Measurements from ENCODE around the gene PLB1. TPM values are rescaled to one million over a fixed set of nuclear protein-coding genes. Genes with fewer than 3 reads are reported as not detected.

Gene PLB1
- total RNA-seq, 4 donors from 2014 or later, result 3.0 to 14.5 (median 10.5) TPM

DNA sequence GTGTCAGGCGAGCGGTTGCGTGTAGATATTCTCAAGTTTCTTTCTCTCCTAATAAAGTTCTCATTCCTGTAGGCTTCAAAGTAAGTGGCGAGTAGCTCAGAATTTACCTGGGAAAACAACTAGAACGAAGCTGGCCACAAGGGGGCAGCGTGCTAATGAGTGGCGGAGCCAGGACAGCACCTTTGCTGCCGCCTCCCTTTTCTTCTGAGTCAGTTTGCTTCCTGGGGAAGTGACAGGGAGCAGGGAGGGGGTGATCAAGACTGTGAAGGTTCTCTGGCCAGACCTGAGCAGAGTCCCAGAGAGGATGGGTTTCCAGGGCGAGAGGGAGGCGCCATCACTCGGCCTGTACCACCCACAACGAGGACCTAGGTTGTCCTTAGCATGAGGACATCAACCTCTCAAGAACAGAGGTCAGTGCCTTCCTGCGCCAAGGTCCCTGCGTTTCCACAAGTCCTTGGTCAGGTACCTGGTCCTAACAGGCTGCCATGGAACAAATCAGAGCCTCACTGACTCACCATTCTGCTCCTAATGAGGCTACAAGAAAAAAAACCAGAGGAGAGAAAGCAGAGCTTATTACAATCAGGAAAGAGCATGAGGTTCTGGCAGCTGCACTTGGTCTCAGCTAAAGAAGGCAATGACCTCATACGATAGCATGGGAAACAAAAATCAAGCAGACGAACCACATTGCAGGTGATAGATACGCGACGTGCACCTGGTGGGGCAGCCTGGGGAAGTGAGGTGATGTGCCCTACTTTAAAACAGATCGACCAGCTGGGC lies 98.7 kb downstream of the PLB1 start:
- WGBS, 2 donors (ENCODE audit: low coverage in 1 of 2), result 1 to 8% methylated on average over 12 to 14 of the region's 20 CpGs
- peaks cover 6 to 62% (median 15%) of the 10 kb centered on the region in 3 donors for H3K4me1 ChIP-seq
- H3K36me3 ChIP-seq, result no peaks in the 10 kb centered on the region

DNA sequence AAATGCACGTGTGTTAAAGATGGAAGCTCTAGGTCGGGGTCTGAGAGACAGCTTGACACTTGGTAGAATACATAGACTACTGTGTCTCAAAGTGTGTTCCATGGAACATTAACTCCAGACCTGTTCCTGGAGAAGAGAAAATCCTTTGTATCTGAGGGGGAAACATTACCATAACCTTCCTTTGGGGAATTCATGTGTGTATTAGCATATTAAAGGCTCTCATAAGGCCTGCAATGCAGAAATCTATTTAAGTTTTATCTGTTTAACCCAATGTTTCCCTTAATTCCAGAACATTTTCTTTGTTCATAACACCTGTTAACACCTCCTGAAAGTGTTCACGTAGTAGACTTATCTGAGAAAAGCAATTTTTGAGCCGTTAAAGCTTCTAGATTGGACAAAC lies 99.5 kb downstream of the PLB1 start:
- Histone ChIP-seq H3K36me3 (no peaks in the 10 kb centered on the region), H3K4me1 (peaks cover 6 to 64% (median 15%) of the 10 kb centered on the region in 3 donors), H3K27me3 (no peaks in the 10 kb centered on the region), H3K27ac (peak overlapping the region; percentile 90 to 94 (median 90)), H3K4me3 (no peak overlapping the region), H3K9me3 (no peaks in the 10 kb centered on the region)
- WGBS, 2 donors (ENCODE audit: low coverage in 1 of 2), result 95 to 100% methylated on average over 1 to 2 of the region's 4 CpGs
- TF ChIP-seq EP300 (IDR thresholded peaks at IDR 0.05) (no peak), POLR2A (IDR thresholded peaks at IDR 0.05) (no peak), POLR2AphosphoS5 (IDR thresholded peaks at IDR 0.05) (no peak)
- TF ChIP-seq, protein P1, sequence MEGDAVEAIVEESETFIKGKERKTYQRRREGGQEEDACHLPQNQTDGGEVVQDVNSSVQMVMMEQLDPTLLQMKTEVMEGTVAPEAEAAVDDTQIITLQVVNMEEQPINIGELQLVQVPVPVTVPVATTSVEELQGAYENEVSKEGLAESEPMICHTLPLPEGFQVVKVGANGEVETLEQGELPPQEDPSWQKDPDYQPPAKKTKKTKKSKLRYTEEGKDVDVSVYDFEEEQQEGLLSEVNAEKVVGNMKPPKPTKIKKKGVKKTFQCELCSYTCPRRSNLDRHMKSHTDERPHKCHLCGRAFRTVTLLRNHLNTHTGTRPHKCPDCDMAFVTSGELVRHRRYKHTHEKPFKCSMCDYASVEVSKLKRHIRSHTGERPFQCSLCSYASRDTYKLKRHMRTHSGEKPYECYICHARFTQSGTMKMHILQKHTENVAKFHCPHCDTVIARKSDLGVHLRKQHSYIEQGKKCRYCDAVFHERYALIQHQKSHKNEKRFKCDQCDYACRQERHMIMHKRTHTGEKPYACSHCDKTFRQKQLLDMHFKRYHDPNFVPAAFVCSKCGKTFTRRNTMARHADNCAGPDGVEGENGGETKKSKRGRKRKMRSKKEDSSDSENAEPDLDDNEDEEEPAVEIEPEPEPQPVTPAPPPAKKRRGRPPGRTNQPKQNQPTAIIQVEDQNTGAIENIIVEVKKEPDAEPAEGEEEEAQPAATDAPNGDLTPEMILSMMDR (IDR thresholded peaks at IDR 0.05), result no peak
- ATAC-seq, result no peak

More for the DNA sequence above, 98.7 kb downstream of the PLB1 start:
- Histone ChIP-seq H3K4me3 (peak overlapping the region in 1 of 2 donors; percentile 13), H3K27me3 (no peaks in the 10 kb centered on the region), H3K27ac (peak overlapping the region; percentile 90 to 94 (median 90)), H3K9me3 (no peaks in the 10 kb centered on the region)
- peak; percentile 79 for TF ChIP-seq POLR2AphosphoS5 (IDR thresholded peaks at IDR 0.05)
- TF ChIP-seq POLR2A (IDR thresholded peaks at IDR 0.05), result peak in 1 of 2 donors; percentile 16
- no peak for TF ChIP-seq EP300 (IDR thresholded peaks at IDR 0.05)
- TF ChIP-seq, protein P1 (IDR thresholded peaks at IDR 0.05), result peak in 3 of 4 experiments; percentile 92 to 94 (median 94)
- ATAC-seq, result peak; percentile 90

DNA sequence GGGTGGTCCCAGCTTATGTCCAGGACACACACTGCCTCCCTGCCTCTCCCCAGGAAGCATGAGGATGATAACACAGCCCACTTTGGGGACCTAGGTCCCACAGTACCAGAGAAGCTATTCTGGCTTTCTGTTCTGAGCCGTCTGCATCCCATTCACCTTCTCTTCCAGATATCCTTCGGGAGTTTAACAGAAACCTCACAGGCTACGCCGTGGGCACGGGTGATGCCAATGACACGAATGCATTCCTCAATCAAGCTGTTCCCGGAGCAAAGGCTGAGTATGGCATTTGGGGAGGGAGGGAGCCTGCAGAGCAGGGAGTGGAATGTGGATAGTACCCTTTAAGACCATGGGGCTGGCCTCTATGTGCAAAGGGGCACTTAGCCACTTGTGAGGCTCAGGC lies 102.6 kb downstream of the PLB1 start:
- no peak overlapping the region for H3K4me3 ChIP-seq
- H3K27me3 ChIP-seq, result no peaks in the 10 kb centered on the region
- no peaks in the 10 kb centered on the region for H3K36me3 ChIP-seq
- H3K4me1 ChIP-seq, result peaks cover 6 to 69% (median 15%) of the 10 kb centered on the region in 3 donors
- TF ChIP-seq, protein P1 (IDR thresholded peaks at IDR 0.05), result no peak
- peak; percentile 71 for TF ChIP-seq POLR2AphosphoS5 (IDR thresholded peaks at IDR 0.05)
- no peak for ATAC-seq
- H3K9me3 ChIP-seq, result no peaks in the 10 kb centered on the region
- H3K27ac ChIP-seq, result peak overlapping the region; percentile 77 to 94 (median 90)
- WGBS, 2 donors (ENCODE audit: low coverage in 1 of 2), result no CpG with 5 or more reads among the region's 7 CpGs

DNA sequence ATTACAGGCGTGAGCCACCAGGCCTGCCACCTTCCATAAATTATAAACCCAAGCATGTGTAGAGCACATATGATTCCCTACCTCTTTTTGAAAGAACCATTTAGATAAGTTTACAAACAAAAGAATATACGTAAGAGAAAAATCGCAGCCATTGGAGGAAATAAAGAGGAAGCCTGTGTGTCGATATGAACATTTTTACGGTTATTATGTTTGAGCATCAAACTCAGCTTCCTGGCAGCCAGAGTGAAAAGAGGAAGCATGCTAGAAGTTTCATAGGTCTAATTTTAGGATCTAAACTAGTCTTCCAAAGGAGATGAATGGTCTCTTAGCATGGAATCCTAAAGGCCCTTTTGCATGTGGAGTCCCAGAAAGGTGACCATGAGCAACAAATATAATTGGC lies 104.3 kb downstream of the PLB1 start:
- H3K27me3 ChIP-seq, result no peaks in the 10 kb centered on the region
- H3K4me1 ChIP-seq, result peaks cover 4 to 68% (median 6%) of the 10 kb centered on the region in 3 donors
- H3K9me3 ChIP-seq, result no peaks in the 10 kb centered on the region
- 91 to 96% methylated on average over 4 to 5 of the region's 5 CpGs for WGBS, 2 donors (ENCODE audit: low coverage in 1 of 2)
- H3K36me3 ChIP-seq, result no peaks in the 10 kb centered on the region
- TF ChIP-seq, protein P1 (IDR thresholded peaks at IDR 0.05), result no peak
- TF ChIP-seq POLR2A (IDR thresholded peaks at IDR 0.05) (no peak), EP300 (IDR thresholded peaks at IDR 0.05) (no peak)
- peak overlapping the region in 2 of 4 donors; percentile 22 to 90 for H3K27ac ChIP-seq
- ATAC-seq, result no peak
- no peak overlapping the region for H3K4me3 ChIP-seq

DNA sequence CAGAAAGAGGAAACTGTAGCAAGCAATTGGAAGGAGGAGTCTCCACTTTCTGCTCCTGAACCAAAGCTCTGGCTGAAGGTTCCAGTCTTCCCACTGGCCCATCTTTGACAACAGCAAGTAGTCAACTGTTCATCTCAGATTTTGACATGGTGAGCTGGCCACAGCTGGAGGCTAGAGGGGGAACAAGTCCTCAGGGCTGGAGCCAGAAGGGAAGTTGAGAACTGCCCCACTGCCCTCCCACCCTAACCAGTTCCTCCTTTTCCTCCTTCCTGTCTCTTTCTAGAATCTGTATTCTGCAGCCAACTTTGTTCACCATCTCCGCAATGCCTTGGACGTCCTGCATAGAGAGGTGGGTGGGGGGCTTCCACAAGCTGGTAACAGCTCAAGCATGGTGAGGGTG lies 105.8 kb downstream of the PLB1 start:
- Histone ChIP-seq H3K4me1 (peaks cover 1 to 70% (median 7%) of the 10 kb centered on the region in 3 donors), H3K9me3 (no peaks in the 10 kb centered on the region), H3K27ac (peak overlapping the region in 3 of 4 donors; percentile 7 to 90 (median 22)), H3K4me3 (peak overlapping the region in 1 of 2 donors; percentile 22), H3K36me3 (no peaks in the 10 kb centered on the region), H3K27me3 (no peaks in the 10 kb centered on the region)
- WGBS, 2 donors (ENCODE audit: low coverage in 1 of 2), result no CpG with 5 or more reads among the region's 2 CpGs
- no peak for ATAC-seq
- TF ChIP-seq EP300 (IDR thresholded peaks at IDR 0.05), result no peak
- TF ChIP-seq POLR2A (IDR thresholded peaks at IDR 0.05), result no peak
- TF ChIP-seq POLR2AphosphoS5 (IDR thresholded peaks at IDR 0.05), result no peak
- TF ChIP-seq, protein P1 (IDR thresholded peaks at IDR 0.05), result no peak
